IMR-90 (cell line): ENCODE measurements around the gene ZNF133. TPM values are rescaled to one million over a fixed set of nuclear protein-coding genes. Genes with fewer than 3 reads are reported as not detected.

Experiments used
- ATAC-seq: fragments of 200-7000 bp; cut with Tn5 transposase; 2 replicates; pipeline ENCODE4 v1.9.1; 2020; ENCODE audit warnings: low read depth, mild to moderate bottlenecking, moderate library complexity
- BruUV-seq: library from RNA; stranded (reverse); fragments of 400-500 nt; replicated peaks from 2 replicates; lab custom pipeline; 2021; lab: Mats Ljungman, UMichigan
- CTCF ChIA-PET: fragments of 300-600 bp; formaldehyde crosslinking; extraction: SDS; loops from one replicate; lab custom pipeline; 2021; ENCODE audit warnings: antibody characterized with exemption; lab: Yijun Ruan, JAX
- POLR2A ChIA-PET: fragments of 300-600 bp; sonication (Branson Sonifier 250); formaldehyde crosslinking; loops from one replicate; lab custom pipeline; 2022; ENCODE audit warnings: antibody characterized with exemption; ENCODE audit not compliant: unreplicated experiment; lab: Charles Lee
- DNase-seq: peaks from one replicate; pipeline ENCODE4 v3.0.0; 2013
- H2AFZ ChIP-seq: replicated peaks from 2 replicates; pipeline ENCODE3; 2013; ENCODE audit warnings: low read length, mild to moderate bottlenecking; ENCODE audit not compliant: poor library complexity
- H2AK5ac ChIP-seq: 2 replicates; pipeline ENCODE4 v1.6.1; 2013; ENCODE audit warnings: low read depth, low read length, inconsistent platforms
- H2AK9ac ChIP-seq: replicated peaks from 2 replicates; pipeline ENCODE3; 2013; ENCODE audit warnings: mild to moderate bottlenecking, low read depth, low read length, moderate library complexity; ENCODE audit not compliant: poor library complexity
- H2BK120ac ChIP-seq: 2 replicates; pipeline ENCODE4 v1.6.1; 2013; ENCODE audit warnings: low read depth, low read length, inconsistent platforms
- H2BK15ac ChIP-seq: 3 replicates; pipeline ENCODE4 v1.6.1; 2013; ENCODE audit warnings: low read depth, low read length, inconsistent platforms
- H2BK20ac ChIP-seq: 2 replicates; pipeline ENCODE4 v1.6.1; 2013; ENCODE audit warnings: low read depth, mild to moderate bottlenecking, inconsistent platforms, low read length, moderate library complexity
- H2BK5ac ChIP-seq: 2 replicates; pipeline ENCODE4 v1.6.1; 2013; ENCODE audit warnings: mild to moderate bottlenecking, low read depth, low read length, inconsistent platforms; ENCODE audit not compliant: poor library complexity, severe bottlenecking
- H3K14ac ChIP-seq: replicated peaks from 2 replicates; pipeline ENCODE4 v1.6.1; 2013; ENCODE audit warnings: low read depth, low read length, inconsistent platforms
- H3K18ac ChIP-seq: 2 replicates; pipeline ENCODE4 v1.6.1; 2013; ENCODE audit warnings: low read depth, low read length, control low read depth
- H3K23ac ChIP-seq: 2 replicates; pipeline ENCODE4 v1.6.1; 2013; ENCODE audit warnings: low read depth, low read length, inconsistent platforms
- H3K27ac ChIP-seq: 2 replicates; pipeline ENCODE4 v1.5.1; 2013; ENCODE audit warnings: mild to moderate bottlenecking, control low read depth, low read length; ENCODE audit not compliant: insufficient read depth
- H3K27me3 ChIP-seq: 2 replicates; pipeline ENCODE4 v1.6.1; 2013; ENCODE audit warnings: low read length; ENCODE audit not compliant: control insufficient read depth, insufficient read depth
- H3K36me3 ChIP-seq: 2 replicates; pipeline ENCODE4 v1.6.1; 2013; ENCODE audit warnings: low read length, mixed read lengths; ENCODE audit not compliant: control insufficient read depth, insufficient read depth
- H3K4ac ChIP-seq: 2 replicates; pipeline ENCODE4 v1.6.1; 2013; ENCODE audit warnings: low read depth, low read length, inconsistent platforms
- H3K4me1 ChIP-seq: 2 replicates; pipeline ENCODE4 v1.6.1; 2013; ENCODE audit warnings: low read length, mixed read lengths; ENCODE audit not compliant: control insufficient read depth, insufficient read depth
- H3K4me2 ChIP-seq: 2 replicates; pipeline ENCODE4 v1.6.1; 2013; ENCODE audit warnings: low read depth, mild to moderate bottlenecking, control low read depth, low read length, moderate library complexity
- H3K4me3 ChIP-seq: 2 replicates; pipeline ENCODE4 v1.5.1; 2013; ENCODE audit warnings: low read depth, mild to moderate bottlenecking, control low read depth, low read length, moderate library complexity; ENCODE audit not compliant: insufficient read depth
- H3K56ac ChIP-seq: 2 replicates; pipeline ENCODE4 v1.6.1; 2013; ENCODE audit warnings: low read length, inconsistent platforms; ENCODE audit not compliant: insufficient read depth; ENCODE audit errors: extremely low read depth
- H3K79me1 ChIP-seq, 2 experiments: 2 replicates each; pipeline ENCODE4 v1.6.1; 2013; ENCODE audit warnings: low read length in 2 of 2, inconsistent platforms in 1 of 2, low read depth in 1 of 2
- H3K9ac ChIP-seq: 2 replicates; pipeline ENCODE4 v1.6.1; 2013; ENCODE audit warnings: low read depth, low read length, control low read depth
- H3K9me1 ChIP-seq: 2 replicates; pipeline ENCODE4 v1.6.1; 2013; ENCODE audit warnings: low read length, inconsistent platforms; ENCODE audit not compliant: insufficient read depth
- H3K9me3 ChIP-seq: 2 replicates; pipeline ENCODE4 v1.6.1; 2013; ENCODE audit warnings: low read length; ENCODE audit not compliant: control insufficient read depth, insufficient read depth
- H4K20me1 ChIP-seq: 2 replicates; pipeline ENCODE4 v1.6.1; 2013; ENCODE audit warnings: low read length, inconsistent platforms; ENCODE audit not compliant: insufficient read depth
- H4K5ac ChIP-seq: 2 replicates; pipeline ENCODE4 v1.6.1; 2013; ENCODE audit warnings: mild to moderate bottlenecking, low read depth, low read length, control low read depth
- H4K8ac ChIP-seq, 2 experiments: 2 replicates each; pipeline ENCODE4 v1.6.1; 2013; ENCODE audit warnings: low read depth in 2 of 2, low read length in 2 of 2, control low read depth in 1 of 2, inconsistent platforms in 1 of 2
- H4K91ac ChIP-seq: 2 replicates; pipeline ENCODE4 v1.6.1; 2013; ENCODE audit warnings: low read depth, low read length, inconsistent platforms; ENCODE audit not compliant: insufficient read depth
- CEBPB ChIP-seq: IDR thresholded peaks from 2 replicates; pipeline ENCODE4 v1.6.1; 2012; ENCODE audit warnings: low read depth, low read length, improper control_type of control experiment
- FOS ChIP-seq: fragments of 150-350 bp; IDR thresholded peaks from 2 replicates; pipeline ENCODE4 v1.6.1; 2016; ENCODE audit warnings: low read depth, low read length
- WGBS, 2 experiments: methylation state at CpG; one replicate each; pipeline versions ENCODE4 v1.1.5 to v1.1.7; 2013; ENCODE audit warnings: missing lambda C conversion rate in 2 of 2; ENCODE audit not compliant: insufficient read length in 1 of 2; ENCODE audit errors: extremely low coverage in 2 of 2; 5-methylcytosine and 5-hydroxymethylcytosine counted together
- dilution Hi-C: fragments of 300-500 bp; cut with HindIII; formaldehyde crosslinking; loops from one replicate; pipeline ENCODE4 v1.14.3; 2018; ENCODE audit warnings: low sequenced_read_pairs; ENCODE audit not compliant: unreplicated experiment
- in situ Hi-C: fragments of 300-500 bp; cut with MboI; formaldehyde crosslinking; loops from 3 replicates; pipeline ENCODE4 v1.14.3; 2019; ENCODE audit warnings: low sequenced_read_pairs, inconsistent platforms, mixed read lengths
- intact Hi-C: fragments of 100-400 bp; cut with micrococcal nuclease; formaldehyde crosslinking; loops from 2 replicates; pipeline ENCODE4 v1.10.0; 2022
- polyA plus RNA-seq, 3 experiments: library from polyadenylated mRNA; depleted of rRNA; stranded (reverse); fragments of >200 nt; gene quantifications; 2 replicates each; pipeline ENCODE4 v1.2.3, GENCODE V29; 2012; ENCODE audit warnings: low replicate concordance in 1 of 3
- total RNA-seq: library from RNA; depleted of rRNA; stranded (reverse); fragments of >200 nt; gene quantifications from 2 replicates; pipeline ENCODE4 v1.2.3, GENCODE V29; 2012

The ZNF133 gene
- total and polyA plus RNA-seq, 2 of the 4 experiments (the other 2 are of a cell fraction): 18.3 to 33.5 TPM

GRCh38 chr20:18316166-18316565, 27.8 kb downstream of the ZNF133 start:
- Histone ChIP-seq H2BK5ac (no peak overlapping the region), H3K9me1 (peaks cover 6% of the 10 kb centered on the region; the same call in 1 of the 2 replicates), H3K4me3 (no peak overlapping the region), H3K36me3 (peaks cover 17% of the 10 kb centered on the region), H2AK9ac (no peak overlapping the region), H2BK15ac (no peak overlapping the region), H3K27ac (no peak overlapping the region), H3K9me3 (no peaks in the 10 kb centered on the region), H2AFZ (no peak overlapping the region), H3K9ac (no peak overlapping the region), H3K14ac (no peak overlapping the region), H2BK20ac (no peak overlapping the region), H3K23ac (no peak overlapping the region), H3K79me1 (peaks cover 0 to 18% of the 10 kb centered on the region in 2 experiments; a peak in 3 of 4 replicates), H3K27me3 (no peaks in the 10 kb centered on the region), H4K8ac (no peak overlapping the region), H3K4me2 (no peak overlapping the region), H3K4me1 (no peaks in the 10 kb centered on the region; the same call in 1 of the 2 replicates), H3K4ac (no peak overlapping the region), H2BK120ac (no peak overlapping the region), H2AK5ac (no peak overlapping the region), H4K91ac (no peak overlapping the region), H4K5ac (no peak overlapping the region), H4K20me1 (no peaks in the 10 kb centered on the region), H3K18ac (no peak overlapping the region), H3K56ac (no peak overlapping the region)
- CTCF ChIA-PET: no interaction called here
- intact Hi-C loops: no loop called here
- in situ Hi-C loops: no loop called here
- POLR2A ChIA-PET: no interaction called here
- BruUV-seq: no TSS peak
- DNase-seq: no peak
- no peak for ATAC-seq
- dilution Hi-C loops: no loop called here
- 98% methylated on average over 7 of the region's 15 CpGs; no CpG with 5 or more reads in 1 of the 2 experiments for WGBS, 2 experiments
- no peak for TF ChIP-seq CEBPB
- no peak for TF ChIP-seq FOS
